HG03045 (cell line): ENCODE data around the gene FUCA1.
"Not testable (repeated sequence)": the region's sequence is repeated elsewhere in the genome, so short reads cannot be mapped to it uniquely, and the experiment has no call there.

ENCODE experiments used
- ATAC-seq: cut with Tn5 transposase; IDR thresholded peaks from one replicate; pipeline ENCODE4 v1.9.1; 2021; ENCODE audit warnings: mild to moderate bottlenecking, moderate library complexity; ENCODE audit not compliant: unreplicated experiment

The FUCA1 gene

DNA sequence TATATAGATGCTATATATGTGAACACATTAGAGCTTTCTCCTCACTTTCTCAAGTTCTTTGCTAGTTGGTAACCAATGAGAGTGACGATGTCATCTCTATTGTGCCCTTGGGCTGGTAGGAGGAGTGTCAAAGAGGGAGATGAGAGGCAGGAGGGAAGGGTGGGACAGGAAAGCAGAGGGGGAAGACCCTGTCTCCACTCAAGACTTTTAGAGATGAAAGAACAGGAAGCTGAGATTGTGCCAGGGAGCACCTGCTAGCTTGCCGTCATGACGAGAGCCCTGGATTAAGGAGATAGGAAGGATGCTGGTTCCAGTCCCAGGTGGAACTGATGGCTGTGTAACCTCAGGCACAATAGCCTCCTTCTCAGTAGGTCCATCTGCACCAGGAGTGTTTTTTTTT lies 28.4 kb upstream of the FUCA1 start:
- ATAC-seq: no peak

DNA sequence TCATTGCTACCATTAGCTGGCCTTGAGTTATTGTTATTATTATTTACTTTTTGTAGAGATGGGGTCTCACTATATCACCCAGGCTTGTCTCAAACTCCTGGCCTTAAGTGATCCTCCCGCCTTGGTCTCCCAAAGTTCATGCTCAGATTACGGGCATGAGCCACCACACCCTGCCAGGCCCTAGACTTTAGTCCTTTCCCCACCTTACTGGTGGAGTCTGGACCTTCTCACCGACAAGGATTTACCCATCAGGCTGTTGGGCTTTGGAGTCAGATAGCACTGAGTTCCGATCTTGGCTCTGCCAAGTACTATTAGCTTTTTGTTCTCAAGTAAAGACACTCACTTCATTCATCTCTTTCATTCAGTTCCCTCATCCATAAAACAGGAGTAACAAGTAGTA lies 27.9 kb upstream of the FUCA1 start:
- no peak for ATAC-seq

DNA sequence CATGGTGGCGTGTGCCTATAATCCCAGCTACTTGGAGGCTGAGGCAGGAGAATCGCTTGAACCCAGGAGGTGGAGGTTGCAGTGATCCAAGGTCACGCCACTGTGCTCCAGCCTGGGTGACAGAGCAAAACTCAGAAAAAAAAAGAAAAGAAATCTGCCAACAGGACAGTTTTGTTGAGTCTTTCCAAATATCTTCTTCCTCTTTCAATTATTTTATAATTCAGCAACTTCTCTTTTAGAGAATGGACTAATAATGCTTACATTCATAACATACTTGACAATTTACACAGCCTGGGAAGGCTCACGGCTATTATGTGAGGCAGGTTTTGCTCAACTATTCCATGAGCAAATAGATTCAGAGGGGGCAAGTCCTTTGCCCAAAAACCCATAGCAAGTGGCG lies 27.0 kb upstream of the FUCA1 start:
- ATAC-seq: no peak

DNA sequence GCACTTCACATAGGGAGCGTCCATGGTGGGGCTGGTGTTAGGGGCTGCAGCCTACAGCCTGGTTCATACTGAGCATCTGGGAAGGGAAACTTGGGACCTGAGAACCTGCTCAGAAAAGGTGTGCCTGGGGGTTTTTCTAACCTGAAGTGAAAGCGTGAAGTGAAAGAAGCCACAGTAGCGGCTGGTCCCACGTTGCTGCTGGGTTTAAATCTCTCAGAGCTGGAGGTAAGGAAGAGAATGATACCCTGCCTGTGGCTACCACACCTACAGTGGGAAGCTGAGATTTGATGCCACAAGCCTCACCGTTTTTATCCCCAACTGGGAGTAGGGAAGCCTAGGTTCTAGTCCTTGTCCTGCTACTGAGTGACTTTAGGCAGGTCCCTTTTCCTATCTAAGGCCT lies 21.0 kb upstream of the FUCA1 start:
- no peak for ATAC-seq

DNA sequence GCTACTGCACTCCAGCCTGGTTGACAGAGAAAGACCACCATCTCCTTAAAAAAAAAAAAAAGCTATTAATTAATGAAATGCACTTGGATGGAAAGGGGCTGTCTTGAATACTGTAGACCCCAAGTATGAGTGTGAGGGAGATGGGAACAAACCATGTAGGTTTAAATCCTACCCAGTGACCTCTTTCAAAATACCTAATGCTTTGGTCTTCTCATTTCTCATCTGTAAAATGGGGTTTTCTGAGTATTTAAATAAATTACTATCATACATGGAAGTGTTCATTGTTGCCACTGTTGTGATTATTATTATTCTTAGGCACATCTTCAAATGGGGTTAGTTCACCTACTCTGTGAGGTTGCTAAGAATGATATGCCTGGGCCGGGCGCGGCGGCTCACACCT lies 17.1 kb upstream of the FUCA1 start:
- no peak for ATAC-seq

DNA sequence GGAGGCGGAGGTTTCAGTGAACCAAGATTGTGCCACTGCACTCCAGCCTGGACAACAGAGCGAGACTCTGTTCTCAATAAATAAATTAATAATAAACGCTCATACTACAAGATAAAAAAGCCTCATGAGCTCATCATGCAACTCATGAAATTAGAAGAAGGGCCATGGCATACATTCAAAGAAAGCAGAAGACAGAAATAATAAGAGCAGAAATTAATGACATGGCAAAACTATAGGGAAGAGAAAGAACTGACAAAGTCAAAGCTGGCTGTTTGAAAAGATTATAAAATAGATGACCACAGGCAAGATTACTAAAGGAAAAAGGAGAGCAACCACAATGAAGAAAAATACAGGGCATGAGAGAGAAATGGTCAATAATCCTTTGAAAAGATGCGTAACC lies 14.7 kb upstream of the FUCA1 start:
- no peak for ATAC-seq

DNA sequence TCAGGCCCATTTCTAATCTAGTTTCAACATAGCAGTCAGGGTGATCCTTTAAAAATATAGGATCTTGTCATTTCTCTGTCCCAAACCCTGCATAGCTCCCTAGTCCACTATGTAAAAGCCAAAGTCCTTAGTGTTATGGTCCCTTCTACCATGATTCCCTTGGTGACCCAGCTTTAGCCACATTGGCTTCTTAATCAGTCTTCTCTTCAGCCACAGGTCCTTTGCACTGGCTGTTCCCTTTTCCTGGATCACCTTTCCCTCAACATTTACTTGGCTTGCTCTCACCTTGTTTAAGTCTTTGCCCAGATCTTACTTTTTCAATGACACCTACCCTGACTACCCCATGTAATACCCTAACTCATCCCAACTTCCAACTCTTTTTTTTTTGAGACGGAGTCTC lies 11.7 kb upstream of the FUCA1 start:
- ATAC-seq: no peak

DNA sequence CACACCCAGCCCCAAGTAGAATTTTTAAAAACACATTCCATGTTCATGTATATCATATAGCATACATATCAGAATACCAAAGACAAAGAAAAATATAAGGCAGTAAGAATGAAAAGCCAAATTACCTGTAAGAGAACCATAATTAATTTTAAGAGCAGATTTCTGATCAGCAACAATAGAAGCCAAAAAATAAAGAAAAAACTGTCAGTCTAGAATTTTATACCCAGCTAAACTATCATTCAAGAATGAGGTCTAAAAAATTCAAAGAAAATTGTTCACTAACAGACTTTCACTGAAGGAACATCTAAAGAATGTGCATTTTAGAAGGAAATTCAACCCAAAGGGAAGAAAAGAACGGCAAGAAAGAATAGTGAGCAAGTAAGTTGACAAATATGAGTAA lies 10.6 kb upstream of the FUCA1 start:
- no peak for ATAC-seq

DNA sequence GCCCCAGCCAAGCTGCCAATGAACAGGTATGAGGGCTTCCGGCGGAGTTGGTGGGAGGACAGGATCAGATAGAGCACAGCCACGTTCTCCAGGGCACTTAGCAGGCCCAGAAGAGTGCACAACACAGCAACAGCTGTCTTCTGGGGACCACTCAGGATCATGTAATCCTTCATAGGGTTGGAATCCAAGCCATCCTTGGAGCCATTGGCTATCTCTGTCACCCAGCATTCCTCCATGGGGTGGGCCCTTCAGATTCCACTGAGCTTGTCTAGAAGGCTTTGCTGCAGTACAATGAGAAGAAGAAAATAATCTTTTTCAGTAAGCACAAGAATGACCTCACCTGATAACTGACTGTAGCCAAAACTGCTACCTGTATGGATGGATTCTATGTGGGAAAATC lies 7.3 kb upstream of the FUCA1 start:
- no peak for ATAC-seq

DNA sequence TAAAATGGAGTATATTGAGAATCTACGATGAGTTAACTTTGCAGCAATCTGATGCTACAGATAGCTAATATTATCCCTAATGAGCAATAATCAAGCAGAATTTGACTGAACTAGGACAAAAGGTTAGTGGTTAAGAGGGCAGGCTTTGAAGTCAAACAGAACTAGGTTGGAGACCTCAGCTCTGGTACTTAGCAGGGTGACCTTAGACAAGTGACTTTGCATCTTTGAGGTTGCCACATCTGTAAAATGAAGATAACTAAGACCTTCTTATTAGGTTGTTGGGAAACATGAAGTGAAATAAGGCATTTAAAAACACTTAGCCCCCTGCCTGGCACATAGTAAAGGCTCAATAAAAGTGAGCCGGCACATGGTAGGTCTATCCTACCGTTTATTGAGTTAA lies 4.3 kb upstream of the FUCA1 start:
- no peak for ATAC-seq

DNA sequence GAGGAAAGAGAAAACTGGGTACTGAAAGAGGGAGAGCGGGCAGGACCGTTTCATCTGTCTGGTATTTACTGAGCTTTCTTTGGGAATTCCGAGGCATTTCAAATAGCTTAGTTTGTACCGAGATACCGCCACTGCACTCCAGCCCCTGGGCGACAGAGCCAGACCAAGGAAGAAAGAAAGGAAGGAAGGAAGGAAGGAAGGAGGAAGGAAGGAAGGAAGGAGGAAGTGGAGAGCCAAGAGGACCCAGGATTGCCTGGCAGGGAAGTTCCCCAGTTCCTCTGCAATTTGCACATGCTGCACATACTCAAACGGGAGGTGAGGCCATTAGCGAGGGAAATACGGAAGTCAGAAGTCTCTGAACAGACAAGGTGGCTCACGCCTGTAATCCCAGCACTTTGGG lies 961 bp upstream of the FUCA1 start:
- ATAC-seq: no peak

DNA sequence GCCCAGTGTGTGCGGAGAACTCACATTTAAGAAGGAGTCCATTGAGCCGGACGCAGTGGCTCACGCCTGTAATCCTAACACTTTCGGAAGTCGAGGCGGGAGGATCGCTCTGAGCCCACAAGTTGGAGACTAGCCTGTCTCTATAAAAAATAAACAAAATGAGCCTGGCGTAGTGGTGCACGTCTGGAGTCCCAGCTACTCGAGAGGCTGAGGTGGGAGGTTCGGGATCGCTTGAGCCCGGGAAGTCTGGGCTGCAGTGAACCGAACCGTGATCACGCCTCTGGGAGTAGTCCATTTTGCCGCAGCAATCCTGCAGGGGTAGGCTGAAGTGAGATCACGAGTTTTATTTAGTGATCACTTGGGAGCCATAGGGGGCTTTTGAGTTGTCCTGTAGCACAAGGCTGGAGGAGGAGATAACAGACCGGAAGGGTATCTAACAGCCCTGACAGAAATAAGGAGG lies 497 bp upstream of the FUCA1 start:
- ATAC-seq: no peak

DNA sequence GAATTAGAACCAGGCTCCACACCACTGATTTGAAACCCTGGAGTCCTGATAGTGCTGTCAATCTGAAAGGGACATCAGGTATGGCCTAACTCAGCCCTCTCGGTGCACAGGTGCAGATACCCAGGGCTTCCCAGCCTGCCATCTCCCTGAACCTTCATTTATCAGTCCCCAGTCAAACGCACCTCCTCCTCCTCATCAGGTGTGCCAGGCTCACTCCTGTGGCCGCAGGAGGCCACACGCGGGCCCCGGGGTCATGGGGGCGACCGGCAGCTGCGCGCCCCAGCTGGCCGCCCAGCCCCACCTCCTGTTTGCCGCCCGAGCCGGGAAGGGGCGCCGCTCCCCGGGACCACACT lies 572 bp downstream of the FUCA1 start:
- no peak for ATAC-seq

DNA sequence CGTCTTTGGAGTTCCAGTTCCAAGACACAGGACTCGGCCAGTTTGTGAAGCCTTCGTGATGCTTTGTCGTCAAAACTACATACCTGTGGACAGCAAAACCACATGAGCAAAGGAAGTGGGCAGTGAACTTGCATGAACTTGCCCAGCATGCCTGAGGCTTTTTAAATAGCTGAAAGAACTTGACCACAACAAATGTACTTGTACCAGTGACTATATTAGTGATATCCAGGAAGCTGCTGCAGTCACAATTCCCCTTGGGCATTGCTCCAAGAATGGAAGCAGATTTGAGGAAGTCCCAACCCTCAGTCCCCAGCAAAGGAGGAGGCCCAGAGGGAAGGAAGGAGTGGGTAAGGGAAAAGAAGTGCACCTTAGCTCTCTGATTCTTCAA lies 2.6 kb downstream of the FUCA1 start:
- ATAC-seq: no peak

DNA sequence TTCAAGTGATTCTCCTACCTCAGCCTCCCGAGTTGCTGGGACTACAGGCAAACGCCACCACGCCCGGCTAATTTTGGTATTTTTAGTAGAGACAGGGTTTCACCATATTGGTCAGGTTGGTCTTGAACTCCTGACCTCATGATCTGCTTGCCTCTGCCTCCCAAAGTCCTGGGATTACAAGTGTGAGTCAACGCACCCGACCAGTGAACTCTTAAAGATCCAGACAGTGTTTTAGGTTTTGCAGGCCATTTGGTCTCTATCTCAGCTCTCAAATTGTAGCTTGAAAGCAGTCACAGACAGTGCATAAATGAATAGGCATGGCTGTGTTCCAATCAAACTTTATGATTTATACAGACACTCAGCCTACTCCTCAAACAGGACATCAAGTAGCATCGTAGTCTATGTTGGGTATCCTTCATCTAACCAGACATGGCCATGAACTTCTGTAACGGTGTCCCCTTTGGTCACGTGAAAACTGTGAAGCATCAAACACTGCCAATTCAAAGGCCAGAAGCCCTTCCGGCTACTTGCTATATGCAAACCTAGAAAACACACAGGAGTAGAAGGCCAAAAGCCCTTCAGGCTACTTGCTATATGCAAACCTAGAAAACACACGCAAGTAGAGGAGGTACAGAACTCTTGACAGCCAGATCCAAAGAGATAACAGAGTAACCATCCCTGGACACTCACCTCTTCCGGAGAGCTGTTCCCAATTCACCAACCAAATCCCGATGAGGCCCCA lies 3.1 kb downstream of the FUCA1 start:
- ATAC-seq: no peak

DNA sequence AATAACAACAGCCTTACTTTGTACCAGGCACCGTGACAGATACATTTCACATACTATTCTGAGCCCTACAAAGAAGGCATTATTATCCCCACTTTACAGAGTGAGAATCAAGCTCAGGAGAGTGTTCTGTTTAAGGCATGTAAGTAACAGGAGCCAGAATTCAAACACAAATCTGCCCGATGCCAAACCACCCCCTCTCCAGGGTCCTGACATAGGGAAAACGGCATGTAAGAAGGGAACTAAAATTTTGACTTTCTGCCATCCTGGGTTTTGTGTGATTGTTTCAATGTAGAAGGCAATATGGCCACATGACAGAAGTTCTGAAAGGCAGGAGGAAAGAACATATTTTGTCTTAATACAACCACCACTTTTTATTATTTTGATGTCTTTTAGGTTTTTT lies 5.5 kb downstream of the FUCA1 start:
- ATAC-seq: no peak

DNA sequence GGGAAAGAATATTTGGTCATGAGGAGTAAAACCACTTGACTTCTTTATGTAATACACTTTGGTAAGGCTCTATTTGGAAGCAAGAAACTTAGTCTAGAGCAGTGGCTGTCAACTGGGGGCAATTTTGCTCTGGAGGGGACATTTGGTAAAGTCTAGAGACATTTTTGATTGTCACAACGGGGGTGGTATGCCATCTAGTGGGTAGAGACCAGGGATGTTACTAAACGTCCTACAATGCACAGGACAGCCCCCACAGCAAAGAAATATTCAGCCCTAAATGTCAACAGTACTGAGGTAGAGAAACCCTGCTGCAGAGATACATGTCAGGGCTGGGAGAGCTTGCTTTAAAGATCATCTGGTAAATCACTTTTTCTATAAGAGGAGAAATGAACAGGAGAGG lies 13.5 kb downstream of the FUCA1 start:
- no peak for ATAC-seq

DNA sequence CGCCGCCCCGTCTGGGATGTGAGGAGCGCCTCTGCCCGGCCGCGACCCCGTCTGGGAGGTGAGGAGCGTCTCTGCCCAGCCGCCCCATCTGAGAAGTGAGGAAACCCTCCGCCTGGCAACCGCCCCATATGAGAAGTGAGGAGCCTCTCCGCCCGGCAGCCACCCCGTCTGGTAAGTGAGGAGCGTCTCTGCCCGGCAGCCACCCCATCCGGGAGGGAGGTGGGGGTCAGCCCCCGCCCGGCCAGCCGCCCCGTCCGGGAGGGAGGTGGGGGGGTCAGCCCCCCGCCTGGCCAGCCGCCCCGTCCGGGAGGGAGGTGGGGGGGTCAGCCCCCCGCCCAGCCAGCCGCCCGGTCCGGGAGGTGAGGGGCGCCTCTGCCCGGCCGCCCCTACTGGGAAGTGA lies 15.0 kb downstream of the FUCA1 start:
- not testable (repeated sequence) for ATAC-seq

DNA sequence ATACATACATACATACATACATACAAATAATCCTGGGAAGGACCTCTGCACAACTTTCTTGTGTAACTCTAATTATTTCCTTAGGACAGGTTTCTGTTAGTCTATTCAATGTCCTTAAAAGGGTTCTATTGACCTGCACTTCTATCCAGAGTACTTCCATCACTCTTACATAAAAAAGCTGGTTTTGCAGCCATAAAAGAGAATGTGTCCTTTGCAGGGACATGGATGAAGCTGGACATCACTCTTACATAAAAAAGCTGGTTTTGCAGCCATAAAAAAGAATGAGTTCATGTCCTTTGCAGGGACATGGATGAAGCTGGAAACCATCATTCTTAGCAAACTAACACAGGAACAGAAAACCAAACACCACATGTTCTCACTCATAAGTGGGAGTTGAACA lies 16.7 kb downstream of the FUCA1 start:
- not testable (repeated sequence) for ATAC-seq

DNA sequence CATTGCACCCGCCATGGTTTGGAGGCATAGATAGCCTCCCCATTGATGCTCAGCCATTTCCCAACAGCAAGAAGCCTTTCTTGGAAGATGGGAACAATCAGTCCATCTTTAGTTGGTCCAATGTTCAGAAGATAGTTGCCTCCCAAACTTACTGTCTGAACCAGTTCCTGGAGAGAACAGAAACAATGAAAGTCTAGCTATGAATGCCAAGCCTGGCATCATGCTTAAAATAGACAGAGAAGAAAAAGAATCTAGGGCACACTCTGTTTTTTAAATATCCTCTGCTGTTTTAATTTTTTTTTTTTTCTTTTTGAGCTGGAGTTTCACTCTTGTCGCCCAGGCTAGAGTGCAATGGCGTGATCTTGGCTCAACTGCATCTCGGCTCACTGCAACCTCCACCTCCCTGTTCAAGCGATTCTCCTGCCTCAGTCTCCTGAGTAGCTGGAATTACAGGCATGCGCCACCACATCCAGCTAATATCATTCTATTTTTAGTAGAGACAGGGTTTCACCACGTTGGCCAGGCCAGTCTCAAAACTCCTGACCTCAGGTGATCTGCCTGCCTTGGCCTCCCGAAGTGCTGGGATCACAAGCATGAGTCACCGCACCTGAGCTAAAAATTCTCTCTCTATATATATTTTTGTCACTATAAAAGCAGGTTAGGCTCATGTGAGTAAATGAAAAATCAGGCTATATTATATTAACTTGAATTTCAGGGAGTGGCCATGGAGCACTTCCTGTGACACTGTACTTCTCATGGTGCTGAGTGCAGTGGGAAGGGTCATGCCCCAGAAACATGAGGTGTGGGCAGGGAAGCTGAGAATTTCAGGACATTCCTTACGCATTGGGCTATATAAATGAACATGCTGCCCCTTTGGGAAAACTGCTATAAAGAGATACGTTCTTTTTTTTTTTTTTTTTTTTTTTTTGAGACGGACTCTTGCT lies 19.1 kb downstream of the FUCA1 start:
- ATAC-seq: no peak

DNA sequence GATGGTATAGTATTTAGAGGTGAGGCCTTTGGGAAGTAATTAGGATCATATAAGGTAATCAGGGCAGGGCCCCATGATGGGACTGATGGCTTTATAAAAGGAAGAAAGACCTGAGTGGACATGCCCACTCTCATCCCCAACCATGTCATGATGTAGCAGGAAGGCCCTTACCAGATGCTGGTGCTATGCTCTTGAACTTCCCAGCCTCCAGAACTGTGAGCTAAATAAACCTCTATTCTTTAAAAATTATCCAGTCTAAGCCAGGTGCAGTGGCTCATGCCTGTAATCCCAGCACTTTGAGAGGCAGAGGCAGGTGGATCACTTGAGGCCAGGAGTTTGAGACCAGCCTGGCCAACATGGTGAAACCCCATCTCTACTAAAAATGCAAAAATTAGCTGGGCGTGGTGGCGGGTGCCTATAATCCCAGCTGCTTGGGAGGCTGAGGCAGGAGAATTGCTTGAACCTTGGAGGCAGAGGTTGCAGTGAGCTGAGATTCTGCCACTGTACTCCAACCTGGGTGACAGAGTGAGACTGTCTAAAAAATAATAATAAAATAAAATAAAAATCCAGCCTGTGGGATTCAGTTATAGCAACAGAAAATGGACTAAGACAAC lies 20.5 kb downstream of the FUCA1 start:
- ATAC-seq: not testable (repeated sequence)

DNA sequence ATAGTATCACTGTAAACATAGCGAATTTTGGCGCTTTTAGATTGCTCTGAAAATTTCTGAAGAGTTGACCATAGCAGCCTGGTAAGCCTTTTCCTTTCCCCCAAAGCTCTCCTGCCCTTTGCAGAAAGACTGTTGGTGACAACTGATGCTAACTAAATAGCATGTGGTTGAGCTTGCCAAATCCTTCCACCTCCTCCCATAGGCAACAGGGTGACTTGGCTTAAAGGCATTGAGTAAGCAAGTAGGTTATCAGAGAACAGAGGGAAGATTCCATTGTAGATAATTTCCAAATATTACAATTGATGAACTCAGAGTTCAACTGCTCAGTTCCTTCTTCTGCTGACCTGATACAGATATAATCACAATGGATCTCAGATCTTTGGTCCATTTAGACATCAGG lies 22.9 kb downstream of the FUCA1 start:
- no peak for ATAC-seq
